ENCODE measurements around the gene KRT7. TPM values are rescaled to one million over a fixed set of nuclear protein-coding genes. Genes with fewer than 3 reads are reported as not detected.

KRT7 gene
- total and polyA plus RNA-seq, 4 donors: 0.37 to 9.9 (median 7.0) TPM

DNA sequence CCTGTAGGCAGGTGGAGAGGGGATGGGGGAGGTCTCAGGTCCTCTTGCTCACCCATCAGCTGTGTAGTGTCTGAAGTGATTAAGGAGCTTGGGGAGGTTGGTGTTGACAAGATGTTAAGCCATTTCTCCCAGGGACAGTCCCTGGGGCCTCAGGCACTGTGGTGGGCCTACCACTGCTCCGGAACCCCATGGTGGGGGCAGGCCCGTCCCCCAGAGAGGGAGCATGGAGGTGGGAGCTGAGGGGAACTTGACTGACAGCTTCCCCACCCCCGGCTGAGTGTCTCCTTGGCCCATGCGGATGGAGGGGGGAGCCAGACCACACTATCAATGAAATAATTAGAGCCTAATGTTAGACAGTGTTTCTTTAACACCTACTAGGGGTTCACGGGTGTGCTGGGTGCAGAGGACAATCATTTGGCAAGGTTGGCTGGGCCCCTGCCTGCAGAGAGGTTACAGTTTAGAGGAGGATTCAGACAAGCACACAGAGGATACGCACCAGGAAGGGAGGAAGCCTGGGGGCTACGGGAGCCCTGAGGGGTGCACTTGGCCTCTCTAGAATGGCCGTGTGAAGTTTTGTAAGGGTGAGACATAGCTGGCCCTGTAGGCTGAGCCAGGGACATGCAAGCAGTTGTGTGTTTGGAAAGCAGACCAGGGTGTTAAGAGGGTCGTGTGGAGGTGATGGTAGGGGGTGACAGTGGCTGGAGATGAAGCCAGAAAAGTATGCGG, 22.0 kb upstream of the KRT7 start:
- Histone ChIP-seq H3K4me3 (ENCODE audit: low read depth in 1 of 3, low read length in 3 of 3) (no peak overlapping the region), H3K9ac (ENCODE audit: low read depth in 1 of 2, low read length in 2 of 2) (no peak overlapping the region), H3K4me1 (ENCODE audit: control insufficient read depth in 4 of 4, insufficient read depth in 4 of 4, low read length in 3 of 4) (peaks cover 0 to 2% (median 0%) of the 10 kb centered on the region in 4 donors), H3K36me3 (ENCODE audit: control insufficient read depth in 4 of 4, insufficient read depth in 3 of 4, low read depth in 1 of 4, low read length in 3 of 4) (no peaks in the 10 kb centered on the region), H3K9me3 (ENCODE audit: control insufficient read depth in 4 of 4, low read length in 3 of 4) (no peaks in the 10 kb centered on the region), H3K27ac (ENCODE audit: low read depth in 1 of 2, low read length in 2 of 2) (no peak overlapping the region), H3K27me3 (ENCODE audit: control insufficient read depth in 4 of 4, insufficient read depth in 4 of 4, low read length in 3 of 4) (peaks cover 0 to 4% (median 0%) of the 10 kb centered on the region in 4 donors)
- WGBS: 72% methylated on average over 10 of the region's 10 CpGs
- no peak for DNase-seq (ENCODE audit: low spot score)
- no peak for TF ChIP-seq HNF4A (conservative IDR thresholded peaks at IDR 0.05)
- TF ChIP-seq FOXA2 (IDR thresholded peaks at IDR 0.05): no peak
- TF ChIP-seq, protein P1, sequence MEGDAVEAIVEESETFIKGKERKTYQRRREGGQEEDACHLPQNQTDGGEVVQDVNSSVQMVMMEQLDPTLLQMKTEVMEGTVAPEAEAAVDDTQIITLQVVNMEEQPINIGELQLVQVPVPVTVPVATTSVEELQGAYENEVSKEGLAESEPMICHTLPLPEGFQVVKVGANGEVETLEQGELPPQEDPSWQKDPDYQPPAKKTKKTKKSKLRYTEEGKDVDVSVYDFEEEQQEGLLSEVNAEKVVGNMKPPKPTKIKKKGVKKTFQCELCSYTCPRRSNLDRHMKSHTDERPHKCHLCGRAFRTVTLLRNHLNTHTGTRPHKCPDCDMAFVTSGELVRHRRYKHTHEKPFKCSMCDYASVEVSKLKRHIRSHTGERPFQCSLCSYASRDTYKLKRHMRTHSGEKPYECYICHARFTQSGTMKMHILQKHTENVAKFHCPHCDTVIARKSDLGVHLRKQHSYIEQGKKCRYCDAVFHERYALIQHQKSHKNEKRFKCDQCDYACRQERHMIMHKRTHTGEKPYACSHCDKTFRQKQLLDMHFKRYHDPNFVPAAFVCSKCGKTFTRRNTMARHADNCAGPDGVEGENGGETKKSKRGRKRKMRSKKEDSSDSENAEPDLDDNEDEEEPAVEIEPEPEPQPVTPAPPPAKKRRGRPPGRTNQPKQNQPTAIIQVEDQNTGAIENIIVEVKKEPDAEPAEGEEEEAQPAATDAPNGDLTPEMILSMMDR (IDR thresholded peaks at IDR 0.05; ENCODE audit: low read depth, low read length, missing input control): no peak
- TF ChIP-seq, protein P2, sequence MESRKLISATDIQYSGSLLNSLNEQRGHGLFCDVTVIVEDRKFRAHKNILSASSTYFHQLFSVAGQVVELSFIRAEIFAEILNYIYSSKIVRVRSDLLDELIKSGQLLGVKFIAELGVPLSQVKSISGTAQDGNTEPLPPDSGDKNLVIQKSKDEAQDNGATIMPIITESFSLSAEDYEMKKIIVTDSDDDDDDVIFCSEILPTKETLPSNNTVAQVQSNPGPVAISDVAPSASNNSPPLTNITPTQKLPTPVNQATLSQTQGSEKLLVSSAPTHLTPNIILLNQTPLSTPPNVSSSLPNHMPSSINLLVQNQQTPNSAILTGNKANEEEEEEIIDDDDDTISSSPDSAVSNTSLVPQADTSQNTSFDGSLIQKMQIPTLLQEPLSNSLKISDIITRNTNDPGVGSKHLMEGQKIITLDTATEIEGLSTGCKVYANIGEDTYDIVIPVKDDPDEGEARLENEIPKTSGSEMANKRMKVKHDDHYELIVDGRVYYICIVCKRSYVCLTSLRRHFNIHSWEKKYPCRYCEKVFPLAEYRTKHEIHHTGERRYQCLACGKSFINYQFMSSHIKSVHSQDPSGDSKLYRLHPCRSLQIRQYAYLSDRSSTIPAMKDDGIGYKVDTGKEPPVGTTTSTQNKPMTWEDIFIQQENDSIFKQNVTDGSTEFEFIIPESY (IDR thresholded peaks at IDR 0.05): no peak
- TF ChIP-seq, protein P3, sequence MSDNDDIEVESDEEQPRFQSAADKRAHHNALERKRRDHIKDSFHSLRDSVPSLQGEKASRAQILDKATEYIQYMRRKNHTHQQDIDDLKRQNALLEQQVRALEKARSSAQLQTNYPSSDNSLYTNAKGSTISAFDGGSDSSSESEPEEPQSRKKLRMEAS (IDR thresholded peaks at IDR 0.05): no peak
- TF ChIP-seq SP1 (IDR thresholded peaks at IDR 0.05): no peak
- TF ChIP-seq JUND (IDR thresholded peaks at IDR 0.05): no peak
- no peak for TF ChIP-seq RXRA (IDR thresholded peaks at IDR 0.05)
- no peak for TF ChIP-seq FOXA1 (IDR thresholded peaks at IDR 0.05)
- TF ChIP-seq, protein P4, sequence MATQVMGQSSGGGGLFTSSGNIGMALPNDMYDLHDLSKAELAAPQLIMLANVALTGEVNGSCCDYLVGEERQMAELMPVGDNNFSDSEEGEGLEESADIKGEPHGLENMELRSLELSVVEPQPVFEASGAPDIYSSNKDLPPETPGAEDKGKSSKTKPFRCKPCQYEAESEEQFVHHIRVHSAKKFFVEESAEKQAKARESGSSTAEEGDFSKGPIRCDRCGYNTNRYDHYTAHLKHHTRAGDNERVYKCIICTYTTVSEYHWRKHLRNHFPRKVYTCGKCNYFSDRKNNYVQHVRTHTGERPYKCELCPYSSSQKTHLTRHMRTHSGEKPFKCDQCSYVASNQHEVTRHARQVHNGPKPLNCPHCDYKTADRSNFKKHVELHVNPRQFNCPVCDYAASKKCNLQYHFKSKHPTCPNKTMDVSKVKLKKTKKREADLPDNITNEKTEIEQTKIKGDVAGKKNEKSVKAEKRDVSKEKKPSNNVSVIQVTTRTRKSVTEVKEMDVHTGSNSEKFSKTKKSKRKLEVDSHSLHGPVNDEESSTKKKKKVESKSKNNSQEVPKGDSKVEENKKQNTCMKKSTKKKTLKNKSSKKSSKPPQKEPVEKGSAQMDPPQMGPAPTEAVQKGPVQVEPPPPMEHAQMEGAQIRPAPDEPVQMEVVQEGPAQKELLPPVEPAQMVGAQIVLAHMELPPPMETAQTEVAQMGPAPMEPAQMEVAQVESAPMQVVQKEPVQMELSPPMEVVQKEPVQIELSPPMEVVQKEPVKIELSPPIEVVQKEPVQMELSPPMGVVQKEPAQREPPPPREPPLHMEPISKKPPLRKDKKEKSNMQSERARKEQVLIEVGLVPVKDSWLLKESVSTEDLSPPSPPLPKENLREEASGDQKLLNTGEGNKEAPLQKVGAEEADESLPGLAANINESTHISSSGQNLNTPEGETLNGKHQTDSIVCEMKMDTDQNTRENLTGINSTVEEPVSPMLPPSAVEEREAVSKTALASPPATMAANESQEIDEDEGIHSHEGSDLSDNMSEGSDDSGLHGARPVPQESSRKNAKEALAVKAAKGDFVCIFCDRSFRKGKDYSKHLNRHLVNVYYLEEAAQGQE (IDR thresholded peaks at IDR 0.05): no peak
- TF ChIP-seq TAF1 (conservative IDR thresholded peaks at IDR 0.05): no peak
- TF ChIP-seq YY1 (IDR thresholded peaks at IDR 0.05): no peak
- no peak for TF ChIP-seq HNF4G (IDR thresholded peaks at IDR 0.05)
- TF ChIP-seq, protein P5, sequence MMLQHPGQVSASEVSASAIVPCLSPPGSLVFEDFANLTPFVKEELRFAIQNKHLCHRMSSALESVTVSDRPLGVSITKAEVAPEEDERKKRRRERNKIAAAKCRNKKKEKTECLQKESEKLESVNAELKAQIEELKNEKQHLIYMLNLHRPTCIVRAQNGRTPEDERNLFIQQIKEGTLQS (IDR thresholded peaks at IDR 0.05): no peak
- TF ChIP-seq EGR1 (IDR thresholded peaks at IDR 0.05; ENCODE audit: low read depth in 2 of 2): no peak

Data from liver (tissue), 9 donors.